GM21447 (cell line): ENCODE results near the gene RGPD3.

Experiments used
- ATAC-seq: cut with Tn5 transposase; IDR thresholded peaks from one replicate; pipeline ENCODE4 v1.9.1; 2021; ENCODE audit not compliant: unreplicated experiment

RGPD3 gene

DNA sequence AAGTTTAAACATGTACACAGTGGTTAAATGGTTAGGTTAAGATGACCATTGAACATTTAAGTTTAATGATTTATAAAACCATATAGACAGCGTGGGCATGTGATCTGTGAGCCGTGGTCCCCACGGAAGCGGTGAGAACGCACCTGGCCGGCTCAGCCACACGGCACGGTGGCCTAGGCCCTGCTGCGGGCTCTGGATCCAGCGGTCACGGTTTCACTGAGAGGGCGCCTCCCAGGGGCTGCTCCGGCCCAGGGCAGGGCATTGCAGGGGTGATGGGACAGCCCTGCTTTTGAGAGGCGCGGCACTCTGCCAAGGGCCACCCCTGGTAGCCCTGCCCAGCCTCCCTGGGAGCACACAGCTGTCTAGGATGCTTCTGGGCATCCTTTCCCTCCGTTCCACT lies 124.9 kb downstream of the RGPD3 start:
- ATAC-seq = no peak

DNA sequence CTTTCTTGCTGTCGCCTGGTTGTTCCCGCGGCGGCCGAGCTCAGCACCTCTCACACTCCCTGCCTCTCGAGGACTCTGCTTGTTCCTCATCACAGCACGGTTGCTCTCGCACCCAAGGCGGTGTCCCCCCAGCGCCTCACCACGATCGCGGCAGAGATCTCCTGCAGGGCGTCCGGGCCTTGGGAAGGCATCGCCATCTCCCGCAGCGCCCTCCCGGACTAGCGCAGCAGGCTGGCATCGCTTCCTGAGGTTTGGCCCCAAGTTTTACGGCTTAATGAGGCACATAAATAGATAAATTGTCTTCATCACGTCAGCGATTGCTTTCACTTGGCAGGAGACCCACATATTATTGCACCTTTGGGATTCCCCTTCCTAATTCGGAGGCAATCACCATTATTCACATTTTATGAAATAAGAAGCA lies 125.4 kb downstream of the RGPD3 start:
- ATAC-seq = no peak

DNA sequence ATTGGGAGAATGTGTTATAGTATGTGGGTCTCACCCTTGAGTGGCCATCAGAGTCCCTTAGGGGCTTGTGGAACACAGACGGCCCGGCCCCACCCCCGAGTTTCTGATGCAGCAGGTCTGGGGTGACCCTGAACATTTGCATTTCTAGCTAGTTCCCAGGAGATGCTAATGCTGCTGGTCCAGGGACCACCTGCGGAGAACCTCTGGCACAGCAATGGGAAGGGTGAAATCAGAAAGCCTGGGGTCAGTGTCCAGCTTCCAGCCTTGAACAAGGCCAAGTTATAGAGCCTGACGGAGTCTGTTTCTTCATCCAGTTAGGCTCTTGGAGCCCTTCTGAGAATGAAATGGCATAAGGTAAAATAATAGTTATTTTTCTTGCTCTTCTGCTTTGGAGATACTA lies 126.5 kb downstream of the RGPD3 start:
- ATAC-seq = no peak
